Stimulated activated CD8-positive, alpha-beta memory T cell treated with anti-CD3 and anti-CD28 coated beads, Interleukin-15, amount 100 ng/mL, for 24 hours (primary cell): ENCODE data around the gene SERPINA3.

Experiments
- DNase-seq: peaks from one replicate; pipeline ENCODE4 v3.0.0-alpha.2; 2020; ENCODE audit warnings: low read depth

The SERPINA3 gene

DNA sequence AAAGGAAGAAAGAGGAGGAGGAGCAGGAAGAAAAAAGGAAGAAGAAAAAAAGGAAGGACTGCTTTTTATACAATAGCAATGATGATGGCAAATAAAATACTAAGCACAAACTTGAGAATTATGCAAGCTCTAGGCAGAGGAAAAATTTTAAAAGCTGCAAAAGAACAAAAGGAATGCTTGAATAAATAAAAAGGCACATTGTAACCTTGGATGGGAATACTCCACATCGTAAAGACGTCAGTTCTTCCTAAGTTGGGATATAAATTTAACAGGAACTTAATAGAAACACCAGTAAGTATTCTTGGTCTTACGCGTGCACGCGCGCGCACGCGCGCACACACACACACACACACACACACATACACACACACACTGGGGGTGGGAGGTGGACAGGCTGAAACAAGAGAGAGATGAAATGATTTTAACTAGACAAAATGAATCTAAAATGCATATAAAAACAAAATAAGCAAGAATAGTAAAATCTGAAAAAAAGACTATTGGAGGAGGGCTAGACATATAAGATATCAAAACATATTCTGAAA is 43.0 kb downstream of the SERPINA3 start:
- DNase-seq = no peak

DNA sequence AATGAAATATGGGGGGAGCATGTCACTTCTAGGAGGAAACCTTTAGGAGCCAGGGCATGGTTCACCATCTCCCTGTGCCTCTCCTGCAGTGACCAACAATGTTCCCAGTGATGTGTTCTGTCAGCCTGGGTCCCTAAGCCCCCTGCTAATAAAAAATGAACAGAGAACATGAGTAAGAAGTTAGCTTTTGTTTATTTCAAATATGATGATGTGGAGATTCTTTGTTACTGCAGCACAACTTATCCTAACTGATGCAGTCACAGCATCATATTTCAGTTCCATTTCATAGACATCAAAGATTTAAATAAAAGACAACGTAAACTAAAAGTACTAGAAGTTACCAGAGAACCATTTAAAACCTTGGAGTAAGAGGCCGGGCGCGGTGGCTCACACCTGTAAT is 43.9 kb downstream of the SERPINA3 start:
- DNase-seq = no peak

DNA sequence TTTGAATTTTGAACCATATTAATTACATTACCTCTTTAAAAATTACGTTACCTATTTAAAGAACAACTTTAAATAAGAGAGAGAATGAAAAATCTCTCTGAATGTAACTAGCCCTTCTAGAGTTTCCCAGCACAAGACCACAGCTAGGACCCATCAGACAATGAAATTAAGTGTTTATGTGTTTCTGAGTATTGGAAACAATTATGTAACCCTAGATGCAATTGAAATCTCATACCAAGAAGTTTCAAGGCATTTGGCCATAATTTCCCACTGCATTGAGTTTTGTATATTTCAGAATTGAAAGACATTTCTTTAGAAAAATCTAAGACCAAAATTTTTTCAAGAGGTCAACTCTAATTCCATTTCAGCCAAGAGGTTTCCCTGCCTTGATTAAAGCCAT is 47.1 kb downstream of the SERPINA3 start:
- no peak for DNase-seq

DNA sequence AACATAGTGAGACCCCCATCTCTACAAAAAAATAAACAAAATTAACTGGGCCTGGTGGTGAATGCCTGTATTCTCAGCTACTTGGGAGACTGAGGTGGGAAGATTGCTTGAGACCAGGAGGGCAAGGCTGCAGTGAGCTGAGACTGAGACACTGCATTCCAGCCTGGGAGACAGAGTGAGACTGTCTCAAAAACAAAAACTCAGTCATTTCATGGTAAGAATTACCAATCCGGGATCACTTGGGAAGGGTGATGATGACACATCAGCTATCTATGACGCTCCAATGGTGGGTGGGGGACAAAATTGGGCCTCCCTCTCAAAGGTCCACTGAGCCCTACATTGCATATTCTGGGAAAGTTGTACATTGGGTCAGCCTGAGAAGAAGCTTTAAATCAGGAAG is 47.7 kb downstream of the SERPINA3 start:
- no peak for DNase-seq

DNA sequence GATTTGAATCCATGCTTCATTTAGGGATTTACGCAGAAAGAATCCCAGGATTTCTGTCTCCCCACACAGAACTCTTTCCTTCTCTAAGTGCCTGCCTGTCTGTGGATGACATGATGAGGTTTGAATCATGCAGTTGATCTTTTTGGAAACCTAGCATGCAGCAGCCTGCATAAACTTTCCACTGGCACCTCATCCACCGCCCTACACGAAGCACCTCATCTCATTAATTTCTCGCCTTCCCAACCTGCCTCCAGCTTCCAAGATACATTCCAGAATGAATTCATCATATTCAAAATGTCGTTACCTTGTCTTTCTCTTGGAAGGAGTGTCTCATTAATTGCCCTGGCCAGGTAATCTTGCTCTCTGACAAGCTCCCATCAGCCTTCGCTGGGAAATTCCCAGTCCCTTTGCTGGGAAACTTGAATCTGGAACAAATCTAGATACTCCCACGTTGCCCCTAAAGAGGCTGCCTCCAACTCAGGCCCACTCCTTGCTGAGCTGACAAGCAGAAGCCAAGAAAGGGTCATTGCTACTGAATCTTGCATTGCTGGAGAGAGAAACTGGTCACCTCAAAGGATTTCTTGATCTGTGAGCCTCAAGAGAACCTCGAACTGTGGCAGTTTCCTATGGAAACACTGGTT is 48.2 kb downstream of the SERPINA3 start:
- no peak for DNase-seq

DNA sequence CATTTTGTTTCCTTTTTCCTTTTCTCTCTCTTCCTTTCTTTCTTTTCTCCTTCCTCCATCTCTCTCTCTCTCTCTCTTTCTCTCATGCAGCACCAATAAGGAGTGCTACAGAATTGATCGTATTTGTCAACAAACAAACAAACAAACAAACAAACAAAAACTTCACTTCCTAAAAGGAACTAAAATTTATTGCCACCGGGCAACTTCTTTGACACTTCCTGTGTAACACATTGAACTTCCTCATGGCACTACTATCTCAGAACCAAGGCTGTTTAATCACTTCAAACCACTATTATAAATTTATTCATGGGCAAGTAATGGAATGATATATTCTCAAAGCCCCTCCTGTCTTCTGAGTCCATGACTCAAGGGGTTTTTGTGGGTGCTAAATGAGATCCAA is 51.3 kb downstream of the SERPINA3 start:
- DNase-seq = no peak

DNA sequence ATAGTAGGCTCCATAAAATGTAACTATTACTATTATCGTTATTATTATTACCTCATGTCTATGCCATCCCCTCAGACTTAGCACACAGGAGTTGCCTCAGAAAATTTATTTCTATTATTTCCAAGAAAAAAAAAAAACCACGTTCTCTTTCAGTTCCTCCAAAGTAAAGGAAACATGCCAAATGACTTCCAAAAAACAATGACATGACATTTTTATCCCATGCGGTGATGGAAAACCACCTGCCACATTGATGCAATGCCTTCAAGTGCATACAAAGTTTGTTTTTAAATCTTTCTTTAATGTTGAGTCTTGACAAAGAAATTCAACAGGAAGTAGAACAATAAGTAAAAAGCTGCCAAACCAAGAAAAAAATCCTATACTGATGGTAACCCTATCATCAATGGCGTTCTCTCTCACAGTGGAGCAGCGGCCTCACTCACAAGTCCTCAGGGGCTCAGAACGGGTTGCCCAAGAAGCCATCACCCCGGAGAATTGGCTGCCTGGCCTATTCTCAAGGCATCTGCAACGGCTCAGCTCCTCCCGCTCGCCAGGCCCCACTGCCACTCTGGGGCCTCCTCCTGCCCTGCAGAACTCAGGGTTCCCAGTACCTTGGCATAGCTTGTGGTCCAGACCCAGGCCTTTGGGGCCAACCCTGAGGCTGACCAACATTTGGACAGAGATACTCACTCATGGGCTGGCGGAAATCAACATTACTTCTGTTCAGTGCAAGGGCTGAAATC is 51.9 kb downstream of the SERPINA3 start:
- DNase-seq = no peak

DNA sequence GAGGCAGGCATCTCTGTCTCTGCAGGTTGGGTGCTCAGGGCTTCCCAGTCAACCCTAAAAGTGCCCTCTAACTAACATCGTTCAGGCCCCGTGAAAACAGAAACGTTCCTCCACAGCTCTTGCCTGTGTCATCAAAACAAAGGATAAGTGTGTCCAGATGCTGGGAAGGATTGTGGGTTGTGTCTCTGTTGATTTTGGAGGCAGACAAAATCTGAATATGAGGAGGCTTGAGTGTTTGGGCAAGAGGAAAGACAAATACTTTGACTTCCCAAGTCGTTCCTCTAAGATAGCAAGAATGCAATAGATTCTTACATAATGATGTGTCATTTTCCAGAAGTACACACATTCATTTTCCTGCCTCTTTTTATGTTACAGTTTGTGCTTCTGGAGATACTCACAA is 52.9 kb downstream of the SERPINA3 start:
- no peak for DNase-seq

DNA sequence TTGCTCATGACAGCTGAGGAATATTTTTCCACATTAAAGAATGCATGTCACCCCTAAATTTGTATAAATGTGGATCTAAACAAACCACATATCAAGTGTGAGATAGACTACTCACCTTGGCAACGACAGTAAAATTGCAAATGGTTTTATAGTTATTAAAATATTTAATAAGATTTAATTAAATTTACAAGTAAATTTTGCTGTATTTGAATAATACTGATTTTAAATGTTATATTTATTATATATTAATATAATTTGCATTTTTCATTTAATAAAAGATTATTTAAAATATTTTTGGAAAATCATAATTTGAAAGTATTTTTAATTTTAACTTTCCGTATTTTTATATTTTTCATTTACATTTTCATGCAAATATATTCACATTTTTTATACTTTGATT is 53.4 kb downstream of the SERPINA3 start:
- DNase-seq = no peak

DNA sequence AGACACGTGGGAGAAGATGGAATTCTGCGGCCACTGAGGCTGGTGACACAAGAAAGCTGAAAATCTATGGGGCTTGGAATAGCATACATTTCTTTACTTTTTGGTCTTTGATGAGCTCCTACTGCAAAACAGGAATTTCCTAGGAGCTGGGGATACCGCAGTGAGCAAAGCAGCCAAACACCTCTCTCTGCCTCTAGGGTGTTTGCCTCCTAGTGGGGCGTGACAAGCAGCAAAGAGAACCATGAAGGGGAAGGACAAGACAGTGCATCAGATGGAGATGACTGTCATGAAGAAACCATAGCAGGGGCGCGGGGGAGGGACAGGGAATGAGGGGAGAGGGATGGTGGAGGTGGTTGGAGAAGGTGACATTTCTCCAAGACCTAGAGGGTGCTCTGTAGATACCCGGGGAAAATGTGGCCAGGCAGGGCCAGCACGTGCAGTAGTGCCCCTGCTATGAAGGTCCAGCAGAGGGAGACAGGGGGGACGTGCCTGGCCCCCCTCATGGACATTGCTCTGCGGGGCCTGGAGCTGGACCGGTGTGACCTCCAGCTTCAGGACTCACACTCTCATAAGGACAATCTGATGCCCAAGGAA is 58.6 kb downstream of the SERPINA3 start:
- DNase-seq = no peak

DNA sequence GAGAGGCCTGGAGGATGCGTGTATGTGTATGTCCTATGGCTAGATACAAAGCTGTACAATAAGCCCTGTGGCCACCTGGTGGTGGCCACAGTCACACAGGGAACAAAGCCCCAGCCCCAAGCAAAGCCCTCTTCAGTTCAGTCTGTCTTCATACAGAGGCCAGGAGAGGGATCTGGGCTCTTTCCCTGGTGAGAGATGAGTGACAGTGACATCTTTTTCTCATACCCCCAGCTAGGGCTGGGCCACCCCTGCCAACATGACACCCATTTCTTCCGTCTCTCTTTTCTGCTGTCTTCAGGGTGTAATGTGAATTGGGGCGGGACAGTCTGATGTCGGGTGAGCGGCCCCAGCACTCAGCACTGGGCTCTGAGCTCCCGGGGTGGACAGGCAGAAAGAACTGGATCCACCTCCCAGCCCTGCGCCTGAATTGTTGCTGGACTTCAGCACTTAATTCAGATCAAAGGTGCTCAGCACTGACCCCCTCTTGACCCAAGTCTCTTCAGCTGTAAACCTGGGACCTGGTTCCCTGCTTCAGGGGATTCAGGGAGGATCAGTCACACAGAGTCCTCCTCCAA is 59.8 kb downstream of the SERPINA3 start:
- no peak for DNase-seq

DNA sequence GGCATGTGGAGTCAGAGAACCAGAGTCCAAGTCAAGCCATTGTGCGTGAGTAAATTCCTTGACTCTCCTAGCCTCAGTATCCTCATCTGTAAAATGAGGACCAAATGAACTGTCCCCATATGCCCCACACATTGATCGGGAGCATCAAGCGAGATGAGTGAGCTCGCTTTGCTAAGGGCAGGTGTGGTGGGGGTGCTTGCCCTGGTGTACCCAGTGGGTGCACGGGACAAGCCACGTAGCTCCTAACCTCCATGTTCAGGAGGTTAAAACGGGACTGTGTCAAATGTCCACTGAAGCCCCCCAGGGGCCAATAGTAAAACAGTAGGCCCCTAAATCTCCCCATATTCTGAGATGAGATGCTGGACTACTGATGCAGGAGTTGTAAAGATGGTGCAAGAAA is 60.9 kb downstream of the SERPINA3 start:
- DNase-seq = no peak
